ENCODE results near the gene SYT12. TPM values are rescaled to one million over a fixed set of nuclear protein-coding genes. Genes with fewer than 3 reads are reported as not detected.

Gene SYT12
- total and polyA plus RNA-seq, 2 of the 4 experiments (the other 2 are of a cell fraction), result 0.54 to 0.74 TPM

DNA sequence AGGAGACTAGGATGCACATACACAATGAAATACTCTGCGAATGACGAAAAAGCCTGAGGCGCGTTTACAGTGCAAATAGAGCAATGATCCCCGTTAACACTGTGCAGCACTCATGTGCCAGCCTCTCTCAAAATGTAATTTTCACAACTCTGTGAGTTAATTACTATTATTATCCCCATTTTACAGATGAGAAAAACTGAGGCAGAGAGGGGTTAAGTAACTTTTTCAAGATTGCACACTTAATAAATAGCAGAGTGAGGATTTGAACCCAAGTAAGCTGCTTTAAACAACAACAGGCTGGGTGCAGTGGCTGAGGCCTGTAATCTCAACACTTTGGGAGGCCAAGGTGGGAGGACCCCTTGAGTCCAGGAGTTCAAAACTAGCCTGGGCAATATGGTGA, 21.6 kb upstream of the SYT12 start:
- Histone ChIP-seq H3K27me3 (ENCODE audit: control insufficient read depth, insufficient read depth, low read length) (no peaks in the 10 kb centered on the region; the same call in 1 of the 2 replicates), H3K18ac (ENCODE audit: low read depth, low read length) (no peak overlapping the region), H2BK15ac (ENCODE audit: low read depth, low read length) (no peak overlapping the region), H3K4ac (ENCODE audit: low read depth, low read length) (no peak overlapping the region), H3K56ac (ENCODE audit: extremely low read depth, insufficient read depth, low read length) (no peak overlapping the region), H3K9me3 (ENCODE audit: control insufficient read depth, insufficient read depth, low read length) (no peaks in the 10 kb centered on the region), H2BK5ac (ENCODE audit: low read depth, low read length, poor library complexity, severe bottlenecking) (no peak overlapping the region), H3K23ac (ENCODE audit: low read depth, low read length) (no peak overlapping the region), H4K8ac (ENCODE audit: low read depth in 2 of 2, low read length in 2 of 2) (no peak overlapping the region), H3K79me1 (ENCODE audit: low read depth in 1 of 2, low read length in 2 of 2) (no peaks in the 10 kb centered on the region), H3K4me3 (ENCODE audit: insufficient read depth, low read depth, low read length) (no peak overlapping the region), H3K9ac (ENCODE audit: low read depth, low read length) (no peak overlapping the region), H2BK20ac (ENCODE audit: low read depth, low read length) (no peak overlapping the region), H4K91ac (ENCODE audit: insufficient read depth, low read depth, low read length) (no peak overlapping the region), H4K5ac (ENCODE audit: low read depth, low read length) (no peak overlapping the region), H3K4me2 (ENCODE audit: low read depth, low read length) (no peak overlapping the region), H2AK9ac (replicated peaks; ENCODE audit: low read depth, low read length, poor library complexity) (no peak overlapping the region), H2AK5ac (ENCODE audit: low read depth, low read length) (no peak overlapping the region), H3K14ac (replicated peaks; ENCODE audit: low read depth, low read length) (no peak overlapping the region), H3K36me3 (ENCODE audit: control insufficient read depth, insufficient read depth, low read length) (no peaks in the 10 kb centered on the region), H3K9me1 (ENCODE audit: insufficient read depth, low read length) (peaks cover 10% of the 10 kb centered on the region), H3K4me1 (ENCODE audit: control insufficient read depth, insufficient read depth, low read length) (peaks cover 6% of the 10 kb centered on the region), H2BK120ac (ENCODE audit: low read depth, low read length) (no peak overlapping the region), H3K27ac (ENCODE audit: insufficient read depth, low read length) (no peak overlapping the region), H4K20me1 (ENCODE audit: insufficient read depth, low read length) (no peaks in the 10 kb centered on the region), H2AFZ (replicated peaks; ENCODE audit: low read length, poor library complexity) (no peak overlapping the region)
- WGBS, 2 experiments (ENCODE audit: extremely low coverage in 2 of 2, insufficient read length in 1 of 2), result no CpG with 5 or more reads among the region's 5 CpGs
- intact Hi-C loops (cut with micrococcal nuclease), result no loop called here
- no TSS peak for BruUV-seq (replicated peaks)
- ATAC-seq (ENCODE audit: low read depth) (no peak), DNase-seq (no peak)
- in situ Hi-C loops (cut with MboI; ENCODE audit: low sequenced_read_pairs), result no loop called here
- ChIA-PET POLR2A (ENCODE audit: unreplicated experiment) (interaction anchor here (0.6 kb wide), 1 partner anchor 186 kb away, joined by 4 read pairs; no protein-coding TSS in a partner anchor), CTCF (no interaction called here)
- TF ChIP-seq, protein P1, sequence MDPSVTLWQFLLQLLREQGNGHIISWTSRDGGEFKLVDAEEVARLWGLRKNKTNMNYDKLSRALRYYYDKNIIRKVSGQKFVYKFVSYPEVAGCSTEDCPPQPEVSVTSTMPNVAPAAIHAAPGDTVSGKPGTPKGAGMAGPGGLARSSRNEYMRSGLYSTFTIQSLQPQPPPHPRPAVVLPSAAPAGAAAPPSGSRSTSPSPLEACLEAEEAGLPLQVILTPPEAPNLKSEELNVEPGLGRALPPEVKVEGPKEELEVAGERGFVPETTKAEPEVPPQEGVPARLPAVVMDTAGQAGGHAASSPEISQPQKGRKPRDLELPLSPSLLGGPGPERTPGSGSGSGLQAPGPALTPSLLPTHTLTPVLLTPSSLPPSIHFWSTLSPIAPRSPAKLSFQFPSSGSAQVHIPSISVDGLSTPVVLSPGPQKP (IDR thresholded peaks at IDR 0.05; ENCODE audit: borderline replicate concordance, low read depth, low read length), result no peak
- TF ChIP-seq, protein P2, sequence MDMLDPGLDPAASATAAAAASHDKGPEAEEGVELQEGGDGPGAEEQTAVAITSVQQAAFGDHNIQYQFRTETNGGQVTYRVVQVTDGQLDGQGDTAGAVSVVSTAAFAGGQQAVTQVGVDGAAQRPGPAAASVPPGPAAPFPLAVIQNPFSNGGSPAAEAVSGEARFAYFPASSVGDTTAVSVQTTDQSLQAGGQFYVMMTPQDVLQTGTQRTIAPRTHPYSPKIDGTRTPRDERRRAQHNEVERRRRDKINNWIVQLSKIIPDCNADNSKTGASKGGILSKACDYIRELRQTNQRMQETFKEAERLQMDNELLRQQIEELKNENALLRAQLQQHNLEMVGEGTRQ (IDR thresholded peaks at IDR 0.05; ENCODE audit: low read depth, low read length), result no peak
- dilution Hi-C loops (cut with HindIII; ENCODE audit: low sequenced_read_pairs, unreplicated experiment), result no loop called here
